ENCODE data around the gene ABCF2.

Gene ABCF2

DNA sequence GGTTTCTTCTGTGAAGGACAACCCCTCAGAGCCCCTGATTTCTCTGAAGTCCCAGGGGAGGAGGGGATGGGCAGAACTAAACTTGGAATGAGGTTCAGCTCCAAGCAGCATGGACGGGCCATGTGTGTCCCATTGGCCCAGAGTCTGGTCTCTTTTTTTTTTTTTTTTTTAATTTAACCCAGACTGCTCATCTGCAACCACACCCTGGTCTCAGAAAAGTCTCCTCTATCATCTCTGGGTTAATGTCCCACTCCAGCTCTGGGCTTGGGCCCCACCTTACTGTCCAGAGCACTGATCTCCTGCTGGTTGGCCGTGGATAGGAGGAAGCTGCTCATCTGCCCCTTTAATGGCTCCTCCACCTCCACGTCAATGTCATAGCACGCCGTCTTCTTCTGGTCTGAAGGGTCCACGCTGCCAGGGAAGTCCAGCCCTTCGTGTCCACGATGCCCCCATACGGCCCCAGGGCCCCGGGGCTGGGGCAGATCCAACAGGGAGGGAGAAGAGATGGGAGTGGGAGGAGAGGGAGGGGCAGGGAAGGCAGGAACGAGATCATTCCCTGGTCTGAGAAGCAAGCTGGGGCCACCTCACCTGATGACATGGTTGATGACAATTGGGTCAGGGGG, 12.9 kb upstream of the ABCF2 start:
- CTCF ChIA-PET: interaction anchor here (0.5 to 0.6 kb wide), 2 partner anchors 68 to 72 kb away, joined by 3 to 4 read pairs; no protein-coding TSS in a partner anchor
- POLR2A ChIA-PET: interaction anchor here (2.0 kb wide), 1 partner anchor 13 kb away, joined by 10 read pairs; the partner anchor contains the start of gene ABCF2
- DNase-seq (ENCODE audit: extremely low spot score): no peak
- TF ChIP-seq FOXA1 (IDR thresholded peaks at IDR 0.05): no peak
- TF ChIP-seq ARNT (IDR thresholded peaks at IDR 0.05): no peak
- TF ChIP-seq TARDBP (IDR thresholded peaks at IDR 0.05): no peak
- TF ChIP-seq CTBP1 (IDR thresholded peaks at IDR 0.05; ENCODE audit: borderline replicate concordance): no peak
- TF ChIP-seq ZNF384 (IDR thresholded peaks at IDR 0.05): no peak
- TF ChIP-seq SP1 (IDR thresholded peaks at IDR 0.05): no peak
- TF ChIP-seq LEF1 (IDR thresholded peaks at IDR 0.05; ENCODE audit: borderline replicate concordance): no peak
- TF ChIP-seq ELF4 (IDR thresholded peaks at IDR 0.05): no peak
- no peak for TF ChIP-seq FOXK2 (IDR thresholded peaks at IDR 0.05)

- ChIA-PET POLR2A (interaction anchor here (2.0 kb wide), 1 partner anchor 12 kb away, joined by 10 read pairs; the partner anchor contains the start of gene ABCF2), CTCF (interaction anchor here (0.5 kb wide), 1 partner anchor 68 kb away, joined by 3 read pairs; no protein-coding TSS in a partner anchor)
- TF ChIP-seq L3MBTL2 (conservative IDR thresholded peaks at IDR 0.05) (no peak), HDGF (IDR thresholded peaks at IDR 0.05; ENCODE audit: borderline replicate concordance) (no peak), CTBP1 (IDR thresholded peaks at IDR 0.05; ENCODE audit: borderline replicate concordance) (no peak), FOXM1 (IDR thresholded peaks at IDR 0.05; ENCODE audit: borderline replicate concordance) (no peak), TARDBP (IDR thresholded peaks at IDR 0.05) (no peak), SP1 (IDR thresholded peaks at IDR 0.05) (no peak), NFRKB (IDR thresholded peaks at IDR 0.05) (no peak), LEF1 (IDR thresholded peaks at IDR 0.05; ENCODE audit: borderline replicate concordance) (no peak), ARNT (IDR thresholded peaks at IDR 0.05) (no peak), SUZ12 (IDR thresholded peaks at IDR 0.05) (no peak), BHLHE40 (IDR thresholded peaks at IDR 0.05; ENCODE audit: borderline replicate concordance) (no peak), FOXA1 (IDR thresholded peaks at IDR 0.05) (no peak)
- TF ChIP-seq, protein P1, sequence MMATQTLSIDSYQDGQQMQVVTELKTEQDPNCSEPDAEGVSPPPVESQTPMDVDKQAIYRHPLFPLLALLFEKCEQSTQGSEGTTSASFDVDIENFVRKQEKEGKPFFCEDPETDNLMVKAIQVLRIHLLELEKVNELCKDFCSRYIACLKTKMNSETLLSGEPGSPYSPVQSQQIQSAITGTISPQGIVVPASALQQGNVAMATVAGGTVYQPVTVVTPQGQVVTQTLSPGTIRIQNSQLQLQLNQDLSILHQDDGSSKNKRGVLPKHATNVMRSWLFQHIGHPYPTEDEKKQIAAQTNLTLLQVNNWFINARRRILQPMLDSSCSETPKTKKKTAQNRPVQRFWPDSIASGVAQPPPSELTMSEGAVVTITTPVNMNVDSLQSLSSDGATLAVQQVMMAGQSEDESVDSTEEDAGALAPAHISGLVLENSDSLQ (IDR thresholded peaks at IDR 0.05): no peak
- no peak for DNase-seq (ENCODE audit: extremely low spot score)
These were observed 12.2 kb upstream of the ABCF2 start for GRCh38 chr7:151238924-151239836.

- CTCF ChIA-PET: no interaction called here
- TF ChIP-seq L3MBTL2 (conservative IDR thresholded peaks at IDR 0.05) (no peak), NFRKB (IDR thresholded peaks at IDR 0.05) (no peak), BHLHE40 (IDR thresholded peaks at IDR 0.05; ENCODE audit: borderline replicate concordance) (no peak), FOXK2 (IDR thresholded peaks at IDR 0.05) (no peak), ZNF384 (IDR thresholded peaks at IDR 0.05) (no peak), SP1 (IDR thresholded peaks at IDR 0.05) (no peak), ARNT (IDR thresholded peaks at IDR 0.05) (no peak), LEF1 (IDR thresholded peaks at IDR 0.05; ENCODE audit: borderline replicate concordance) (no peak), SUZ12 (IDR thresholded peaks at IDR 0.05) (no peak), FOXM1 (IDR thresholded peaks at IDR 0.05; ENCODE audit: borderline replicate concordance) (no peak), TARDBP (IDR thresholded peaks at IDR 0.05) (no peak), HDGF (IDR thresholded peaks at IDR 0.05; ENCODE audit: borderline replicate concordance) (no peak), FOXA1 (IDR thresholded peaks at IDR 0.05) (no peak), CTBP1 (IDR thresholded peaks at IDR 0.05; ENCODE audit: borderline replicate concordance) (no peak), ELF4 (IDR thresholded peaks at IDR 0.05) (no peak)
- TF ChIP-seq, protein P1 (IDR thresholded peaks at IDR 0.05): no peak
- POLR2A ChIA-PET: interaction anchor here (2.0 kb wide), 1 partner anchor 9 kb away, joined by 6 read pairs; no protein-coding TSS in a partner anchor
- no peak for DNase-seq (ENCODE audit: extremely low spot score)
These were observed 11.3 kb upstream of the ABCF2 start for GRCh38 chr7:151238190-151238810.

DNA sequence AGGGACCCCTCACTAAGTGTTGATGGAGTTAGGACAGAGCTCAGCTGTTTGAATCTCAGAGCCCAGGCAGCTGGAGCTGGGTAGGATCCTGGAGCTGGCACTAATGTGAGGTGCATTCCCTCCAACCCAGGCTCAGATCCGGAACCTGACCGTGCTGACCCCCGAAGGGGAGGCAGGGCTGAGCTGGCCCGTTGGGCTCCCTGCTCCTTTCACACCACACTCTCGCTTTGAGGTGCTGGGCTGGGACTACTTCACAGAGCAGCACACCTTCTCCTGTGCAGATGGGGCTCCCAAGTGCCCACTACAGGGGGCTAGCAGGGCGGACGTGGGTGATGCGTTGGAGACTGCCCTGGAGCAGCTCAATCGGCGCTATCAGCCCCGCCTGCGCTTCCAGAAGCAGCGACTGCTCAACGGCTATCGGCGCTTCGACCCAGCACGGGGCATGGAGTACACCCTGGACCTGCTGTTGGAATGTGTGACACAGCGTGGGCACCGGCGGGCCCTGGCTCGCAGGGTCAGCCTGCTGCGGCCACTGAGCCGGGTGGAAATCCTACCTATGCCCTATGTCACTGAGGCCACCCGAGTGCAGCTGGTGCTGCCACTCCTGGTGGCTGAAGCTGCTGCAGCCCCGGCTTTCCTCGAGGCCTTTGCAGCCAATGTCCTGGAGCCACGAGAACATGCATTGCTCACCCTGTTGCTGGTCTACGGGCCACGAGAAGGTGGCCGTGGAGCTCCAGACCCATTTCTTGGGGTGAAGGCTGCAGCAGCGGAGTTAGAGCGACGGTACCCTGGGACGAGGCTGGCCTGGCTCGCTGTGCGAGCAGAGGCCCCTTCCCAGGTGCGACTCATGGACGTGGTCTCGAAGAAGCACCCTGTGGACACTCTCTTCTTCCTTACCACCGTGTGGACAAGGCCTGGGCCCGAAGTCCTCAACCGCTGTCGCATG, 10.5 kb upstream of the ABCF2 start:
- no peak for DNase-seq (ENCODE audit: extremely low spot score)
- ChIA-PET CTCF (interaction anchor here (0.6 to 1.9 kb wide), 2 partner anchors 9 to 66 kb away, joined by 5 to 12 read pairs; no protein-coding TSS in a partner anchor), POLR2A (interaction anchor here (1.0 to 2.6 kb wide), 4 partner anchors 10 to 14 kb away, joined by 3 to 36 read pairs (median 5); partner anchors contain the start of gene ABCF2)

More for the DNA sequence above, 10.5 kb upstream of the ABCF2 start:
- TF ChIP-seq CTBP1 (IDR thresholded peaks at IDR 0.05; ENCODE audit: borderline replicate concordance) (no peak), FOXA1 (IDR thresholded peaks at IDR 0.05) (no peak), SUZ12 (IDR thresholded peaks at IDR 0.05) (no peak), HDGF (IDR thresholded peaks at IDR 0.05; ENCODE audit: borderline replicate concordance) (no peak), ZNF384 (IDR thresholded peaks at IDR 0.05) (no peak), L3MBTL2 (conservative IDR thresholded peaks at IDR 0.05) (no peak), SP1 (IDR thresholded peaks at IDR 0.05) (no peak), LEF1 (IDR thresholded peaks at IDR 0.05; ENCODE audit: borderline replicate concordance) (no peak), BHLHE40 (IDR thresholded peaks at IDR 0.05; ENCODE audit: borderline replicate concordance) (no peak), FOXM1 (IDR thresholded peaks at IDR 0.05; ENCODE audit: borderline replicate concordance) (no peak), ARNT (IDR thresholded peaks at IDR 0.05) (no peak), TARDBP (IDR thresholded peaks at IDR 0.05) (no peak)
